Panc1 (cell line): ENCODE data around the gene SIRT7. TPM values are rescaled to one million over a fixed set of nuclear protein-coding genes. Genes with fewer than 3 reads are reported as not detected.
A peak's percentile ranks its signal among the peaks of the same experiment; 100 is the strongest.

Source experiments
- ATAC-seq: fragments of 200-7000 bp; cut with Tn5 transposase; 2 replicates; pipeline ENCODE4 v1.9.1; 2020; ENCODE audit warnings: mild to moderate bottlenecking, moderate library complexity
- BruUV-seq: library from RNA; stranded (reverse); fragments of 400-500 nt; replicated peaks from 2 replicates; lab custom pipeline; 2021; lab: Mats Ljungman, UMichigan
- CTCF ChIA-PET: fragments of 300-600 bp; sonication (Branson Sonifier 250); formaldehyde crosslinking; loops from one replicate; lab custom pipeline; 2022; ENCODE audit warnings: antibody characterized with exemption; lab: Charles Lee
- POLR2A ChIA-PET: fragments of 300-600 bp; sonication (Branson Sonifier 250); formaldehyde crosslinking; loops from one replicate; lab custom pipeline; 2022; ENCODE audit warnings: antibody characterized with exemption; lab: Charles Lee
- DNase-seq: peaks from one replicate; pipeline ENCODE4 v3.0.0-alpha.2; 2010; ENCODE audit warnings: low read depth, low spot score
- H3K27ac ChIP-seq: 2 replicates; pipeline ENCODE4 v1.5.1; 2011; ENCODE audit warnings: mild to moderate bottlenecking, low read length, inconsistent platforms
- H3K27me3 ChIP-seq: fragments of 200-500 bp; sonication (Bioruptor generic); 2 replicates; pipeline ENCODE4 v1.6.0; 2014; ENCODE audit warnings: low read length, inconsistent platforms; ENCODE audit not compliant: control insufficient read depth, insufficient read depth
- H3K36me3 ChIP-seq: fragments of 200-500 bp; sonication (Bioruptor generic); 2 replicates; pipeline ENCODE4 v1.5.1; 2014; ENCODE audit warnings: inconsistent platforms, mild to moderate bottlenecking, low read length, moderate library complexity; ENCODE audit not compliant: control insufficient read depth, insufficient read depth
- H3K4me1 ChIP-seq: 2 replicates; pipeline ENCODE4 v1.5.1; 2011; ENCODE audit warnings: inconsistent platforms, mild to moderate bottlenecking, low read length, moderate library complexity; ENCODE audit not compliant: control insufficient read depth, insufficient read depth
- H3K4me3 ChIP-seq, 2 experiments: 2 replicates each; pipeline ENCODE4 v1.5.1; 2011 to 2012; ENCODE audit warnings: low read depth in 2 of 2, low read length in 2 of 2, mild to moderate bottlenecking in 2 of 2, inconsistent platforms in 1 of 2, moderate library complexity in 1 of 2
- H3K9me3 ChIP-seq: fragments of 200-500 bp; sonication (Bioruptor generic); 2 replicates; pipeline ENCODE4 v1.5.1; 2014; ENCODE audit warnings: low read depth, mild to moderate bottlenecking, inconsistent platforms, low read length, moderate library complexity; ENCODE audit not compliant: control insufficient read depth, insufficient read depth
- CTCF ChIP-seq: fragments of 450-650 bp; IDR thresholded peaks from 2 replicates; pipeline ENCODE4 v1.5.1; 2017; ENCODE audit warnings: mild to moderate bottlenecking
- POLR2AphosphoS5 ChIP-seq: IDR thresholded peaks from 2 replicates; pipeline ENCODE4 v1.6.1; 2012; ENCODE audit warnings: mild to moderate bottlenecking, low read depth, low read length, moderate library complexity
- SIN3A ChIP-seq: IDR thresholded peaks from 2 replicates; pipeline ENCODE4 v1.6.1; 2012; ENCODE audit warnings: low read depth, mild to moderate bottlenecking, low read length, moderate library complexity, borderline replicate concordance; ENCODE audit not compliant: insufficient read depth
- TCF7L2 ChIP-seq: IDR thresholded peaks from 2 replicates; pipeline ENCODE4 v1.6.1; 2011; ENCODE audit warnings: mild to moderate bottlenecking, low read depth, low read length, inconsistent platforms
- in situ Hi-C: cut with HindIII; loops from 2 replicates; pipeline ENCODE4 v1.10.0; 2016; ENCODE audit warnings: low sequenced_read_pairs, low pct_unique_long_range_greater_than_20kb
- intact Hi-C: fragments of 100-400 bp; cut with micrococcal nuclease; formaldehyde crosslinking; loops from one replicate; pipeline ENCODE4 v1.10.0; 2022; ENCODE audit not compliant: unreplicated experiment
- total RNA-seq: library from RNA; stranded (reverse); gene quantifications from one replicate; pipeline ENCODE4 v1.2.1, GENCODE V29; 2021; ENCODE audit not compliant: unreplicated experiment
- TF ChIP-seq, protein P1 (sequence below), 2 experiments: IDR thresholded peaks; 2 replicates each; pipeline ENCODE4 v1.6.1; 2011 to 2012; ENCODE audit warnings: low read depth in 2 of 2, control low read depth in 1 of 2, low read length in 1 of 2, mild to moderate bottlenecking in 1 of 2, moderate library complexity in 1 of 2; ENCODE audit not compliant: insufficient read depth in 1 of 2

The SIRT7 gene
- total RNA-seq, 1 experiment from 2014 or later: 82.5 TPM

DNA sequence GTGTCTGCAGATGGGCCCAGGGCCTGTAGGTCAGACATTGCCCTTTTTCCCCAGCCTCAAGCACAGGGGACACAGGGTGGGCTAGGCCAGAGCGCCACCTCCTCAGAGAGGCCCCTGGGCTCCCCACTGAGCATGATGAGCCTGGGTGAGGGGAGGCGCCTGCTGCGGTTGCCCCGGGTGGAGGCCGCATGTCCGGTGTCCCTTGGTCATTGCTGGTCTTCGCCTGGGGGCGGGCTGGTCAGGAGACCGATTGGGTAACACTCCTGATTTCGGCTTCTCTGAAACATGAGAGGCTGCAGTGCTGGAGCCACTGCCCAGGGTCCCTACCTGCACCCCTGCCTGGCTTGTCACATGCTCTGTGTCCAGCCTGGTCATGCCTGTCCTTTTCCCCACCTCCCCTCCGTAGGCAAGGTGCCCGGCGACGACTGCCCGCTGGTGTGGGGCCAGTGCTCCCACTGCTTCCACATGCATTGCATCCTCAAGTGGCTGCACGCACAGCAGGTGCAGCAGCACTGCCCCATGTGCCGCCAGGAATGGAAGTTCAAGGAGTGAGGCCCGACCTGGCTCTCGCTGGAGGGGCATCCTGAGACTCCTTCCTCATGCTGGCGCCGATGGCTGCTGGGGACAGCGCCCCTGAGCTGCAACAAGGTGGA is 18.3 kb downstream of the SIRT7 start:
- no peaks in the 10 kb centered on the region for H3K36me3 ChIP-seq
- POLR2A ChIA-PET: no interaction called here
- ATAC-seq: no peak

DNA sequence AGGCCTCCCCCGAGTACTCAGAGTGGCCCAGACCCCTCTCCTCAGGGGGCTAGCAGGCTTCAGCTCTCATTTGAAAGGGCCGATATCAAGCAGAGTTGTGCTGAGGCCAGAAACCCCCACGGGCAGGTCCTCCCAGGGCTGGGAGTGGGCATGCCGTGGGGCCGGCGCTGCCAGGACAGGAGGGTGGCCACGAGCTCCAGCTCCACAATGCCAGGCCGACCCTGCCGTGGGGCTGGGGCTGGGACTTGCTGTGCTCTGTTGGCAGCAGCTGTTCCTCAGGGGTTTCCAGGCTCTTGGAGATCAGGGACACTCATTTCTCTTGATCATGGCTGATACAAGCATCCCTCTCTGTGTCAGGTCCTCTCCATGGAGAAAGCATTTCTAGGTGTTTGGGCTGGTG is 19.1 kb downstream of the SIRT7 start:
- Histone ChIP-seq H3K4me3 (no peak overlapping the region), H3K4me1 (peaks cover 27% of the 10 kb centered on the region), H3K9me3 (no peaks in the 10 kb centered on the region), H3K36me3 (no peaks in the 10 kb centered on the region), H3K27ac (peak overlapping the region; percentile 73), H3K27me3 (no peaks in the 10 kb centered on the region)
- CTCF ChIA-PET: no interaction called here
- no TSS peak for BruUV-seq
- DNase-seq: no peak
- in situ Hi-C loops (no loop called here), intact Hi-C loops (no loop called here)
- TF ChIP-seq TCF7L2 (no peak), SIN3A (no peak), CTCF (no peak), POLR2AphosphoS5 (no peak)
- TF ChIP-seq, protein P1, sequence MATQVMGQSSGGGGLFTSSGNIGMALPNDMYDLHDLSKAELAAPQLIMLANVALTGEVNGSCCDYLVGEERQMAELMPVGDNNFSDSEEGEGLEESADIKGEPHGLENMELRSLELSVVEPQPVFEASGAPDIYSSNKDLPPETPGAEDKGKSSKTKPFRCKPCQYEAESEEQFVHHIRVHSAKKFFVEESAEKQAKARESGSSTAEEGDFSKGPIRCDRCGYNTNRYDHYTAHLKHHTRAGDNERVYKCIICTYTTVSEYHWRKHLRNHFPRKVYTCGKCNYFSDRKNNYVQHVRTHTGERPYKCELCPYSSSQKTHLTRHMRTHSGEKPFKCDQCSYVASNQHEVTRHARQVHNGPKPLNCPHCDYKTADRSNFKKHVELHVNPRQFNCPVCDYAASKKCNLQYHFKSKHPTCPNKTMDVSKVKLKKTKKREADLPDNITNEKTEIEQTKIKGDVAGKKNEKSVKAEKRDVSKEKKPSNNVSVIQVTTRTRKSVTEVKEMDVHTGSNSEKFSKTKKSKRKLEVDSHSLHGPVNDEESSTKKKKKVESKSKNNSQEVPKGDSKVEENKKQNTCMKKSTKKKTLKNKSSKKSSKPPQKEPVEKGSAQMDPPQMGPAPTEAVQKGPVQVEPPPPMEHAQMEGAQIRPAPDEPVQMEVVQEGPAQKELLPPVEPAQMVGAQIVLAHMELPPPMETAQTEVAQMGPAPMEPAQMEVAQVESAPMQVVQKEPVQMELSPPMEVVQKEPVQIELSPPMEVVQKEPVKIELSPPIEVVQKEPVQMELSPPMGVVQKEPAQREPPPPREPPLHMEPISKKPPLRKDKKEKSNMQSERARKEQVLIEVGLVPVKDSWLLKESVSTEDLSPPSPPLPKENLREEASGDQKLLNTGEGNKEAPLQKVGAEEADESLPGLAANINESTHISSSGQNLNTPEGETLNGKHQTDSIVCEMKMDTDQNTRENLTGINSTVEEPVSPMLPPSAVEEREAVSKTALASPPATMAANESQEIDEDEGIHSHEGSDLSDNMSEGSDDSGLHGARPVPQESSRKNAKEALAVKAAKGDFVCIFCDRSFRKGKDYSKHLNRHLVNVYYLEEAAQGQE (IDR thresholded peaks at IDR 0.05; ENCODE audit: insufficient read depth in 1 of 2, low read depth in 2 of 2, low read length in 1 of 2): no peak
- no peak for ATAC-seq
- POLR2A ChIA-PET: no interaction called here

More for the DNA sequence above, 18.3 kb downstream of the SIRT7 start:
- Histone ChIP-seq H3K27ac (no peak overlapping the region; the same call in 1 of the 2 replicates), H3K4me1 (peaks cover 27% of the 10 kb centered on the region), H3K9me3 (no peaks in the 10 kb centered on the region), H3K4me3 (no peak overlapping the region), H3K27me3 (no peaks in the 10 kb centered on the region)
- TF ChIP-seq POLR2AphosphoS5 (no peak), TCF7L2 (no peak), CTCF (no peak), SIN3A (no peak)
- TF ChIP-seq, protein P1 (IDR thresholded peaks at IDR 0.05; ENCODE audit: insufficient read depth in 1 of 2, low read depth in 2 of 2, low read length in 1 of 2): no peak
- in situ Hi-C loops: no loop called here
- no peak for DNase-seq
- BruUV-seq: no TSS peak
- intact Hi-C loops: no loop called here
- CTCF ChIA-PET: no interaction called here
